HG03196 (cell line): ENCODE measurements around the gene HIVEP3.

Experiments used
- ATAC-seq: cut with Tn5 transposase; IDR thresholded peaks from one replicate; pipeline ENCODE4 v1.9.1; 2021; ENCODE audit not compliant: unreplicated experiment

The HIVEP3 gene

DNA sequence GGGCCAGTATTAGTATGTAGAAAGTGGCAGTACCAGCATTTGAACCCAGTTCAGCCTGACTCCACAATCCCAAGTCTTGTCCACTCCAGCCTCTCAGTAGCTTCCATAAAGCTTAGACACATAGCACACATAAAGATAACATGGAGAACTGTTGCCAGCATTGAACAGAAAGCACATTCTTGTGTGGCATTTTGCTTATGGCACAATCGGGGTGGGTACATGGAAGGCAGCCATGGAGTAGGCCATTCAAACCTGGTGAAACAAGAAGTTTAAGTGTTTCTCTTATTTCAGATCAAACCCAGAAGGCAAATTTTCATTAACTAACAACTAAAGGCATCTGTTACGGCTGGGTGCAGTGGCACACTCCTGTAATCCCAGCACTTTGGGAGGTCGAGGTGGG, 102.7 kb downstream of the HIVEP3 start:
- ATAC-seq, result no peak

DNA sequence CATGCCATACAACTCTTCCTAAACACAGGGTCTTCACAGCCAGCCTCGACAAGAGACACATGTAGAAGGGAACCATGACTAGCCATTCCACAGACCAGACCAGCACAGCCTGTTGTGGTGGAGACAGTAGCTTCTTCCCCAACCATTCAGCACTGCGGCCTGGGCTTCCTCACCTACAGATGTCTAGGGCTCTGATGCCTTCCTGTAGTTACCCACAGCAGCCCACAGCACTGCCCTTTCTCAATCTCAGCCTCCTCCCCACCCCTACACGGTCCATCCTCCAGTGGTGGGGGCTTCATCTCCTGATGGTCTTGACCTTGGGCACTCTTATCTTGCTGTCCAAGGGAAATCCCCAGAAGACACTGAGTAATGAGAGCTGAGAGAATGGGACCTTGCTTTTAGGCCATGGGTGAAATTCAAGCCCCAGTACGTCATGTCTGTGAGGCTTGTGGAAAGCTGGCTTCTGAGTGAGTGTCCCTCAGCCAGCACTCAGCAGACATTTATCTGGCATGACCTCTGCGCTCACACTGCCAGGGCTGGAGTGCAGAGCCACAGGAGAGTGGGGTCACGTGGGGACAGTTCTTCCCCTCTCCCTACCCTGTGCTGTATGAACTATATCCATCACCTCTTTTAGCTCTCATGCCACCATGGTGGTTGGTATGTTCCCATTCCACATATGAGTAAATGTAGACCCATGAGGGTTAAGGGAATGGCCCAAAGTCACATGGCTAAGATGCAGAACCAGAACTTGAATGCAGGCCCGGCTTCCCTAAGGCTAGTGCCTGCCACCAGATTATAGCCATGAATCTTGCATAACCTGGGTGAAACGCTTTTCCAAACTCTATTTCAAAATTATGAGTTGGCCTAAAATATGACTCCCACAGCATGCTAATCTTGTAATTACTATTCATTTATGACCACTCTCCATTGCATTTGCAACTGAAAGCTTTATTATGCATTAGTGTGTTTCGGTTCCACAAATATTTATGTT, 104.7 kb downstream of the HIVEP3 start:
- no peak for ATAC-seq

DNA sequence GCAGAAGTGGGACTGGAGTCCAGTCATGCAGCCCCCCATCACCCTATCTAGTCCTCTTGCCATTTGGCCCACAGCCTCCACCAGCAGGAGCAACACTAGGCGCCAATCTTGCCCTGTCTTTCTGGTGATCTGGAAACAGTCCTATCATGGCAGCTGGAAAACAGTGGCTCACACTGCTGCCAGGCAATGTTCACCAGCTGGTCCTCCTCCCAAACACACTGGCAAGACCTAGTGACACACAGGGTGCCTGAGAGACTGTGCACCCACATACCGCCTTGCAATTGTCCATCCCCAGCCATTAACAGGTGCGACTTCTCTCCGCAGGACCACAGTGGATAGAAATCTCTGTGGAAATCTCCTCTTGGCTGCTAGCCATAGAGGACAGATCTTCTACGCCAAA, 105.5 kb downstream of the HIVEP3 start:
- no peak for ATAC-seq

DNA sequence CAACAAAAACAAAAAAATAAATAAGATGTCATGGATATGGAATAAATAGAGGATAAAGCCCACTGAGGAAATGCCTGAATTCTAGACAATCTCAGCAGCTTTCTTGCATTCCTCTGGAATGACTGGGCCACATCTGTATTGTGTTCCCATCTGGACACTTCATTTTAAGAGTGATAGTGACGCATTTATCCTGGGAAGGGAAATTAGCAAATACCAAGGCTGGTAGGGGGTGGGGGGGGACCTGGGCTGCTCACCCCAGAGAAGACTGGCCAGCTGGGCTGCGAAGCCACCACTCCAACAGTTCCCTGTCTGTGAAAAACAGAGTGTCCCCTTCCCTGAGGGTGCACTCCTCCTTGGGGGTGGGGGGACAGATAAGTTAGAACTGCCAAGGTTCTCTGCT, 106.3 kb downstream of the HIVEP3 start:
- ATAC-seq, result no peak

DNA sequence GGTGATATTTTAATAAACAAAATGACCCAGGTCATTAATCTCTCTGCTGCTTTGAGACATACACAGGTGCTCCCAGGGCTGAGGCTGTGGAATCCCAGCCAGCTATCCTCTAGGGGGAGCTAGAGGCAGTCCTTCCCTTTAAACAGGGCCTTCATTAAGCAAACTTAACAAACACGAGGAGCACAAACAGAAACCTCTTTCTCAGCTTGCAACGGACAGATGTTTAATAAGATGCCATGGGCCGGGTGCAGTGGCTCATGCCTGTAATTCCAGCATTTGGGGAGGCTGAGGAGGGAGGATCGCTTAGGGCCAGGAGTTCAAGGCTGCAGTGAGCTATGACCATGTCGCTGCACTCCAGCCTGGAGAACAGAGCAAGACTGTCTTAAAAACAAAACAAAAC, 106.7 kb downstream of the HIVEP3 start:
- ATAC-seq, result no peak

DNA sequence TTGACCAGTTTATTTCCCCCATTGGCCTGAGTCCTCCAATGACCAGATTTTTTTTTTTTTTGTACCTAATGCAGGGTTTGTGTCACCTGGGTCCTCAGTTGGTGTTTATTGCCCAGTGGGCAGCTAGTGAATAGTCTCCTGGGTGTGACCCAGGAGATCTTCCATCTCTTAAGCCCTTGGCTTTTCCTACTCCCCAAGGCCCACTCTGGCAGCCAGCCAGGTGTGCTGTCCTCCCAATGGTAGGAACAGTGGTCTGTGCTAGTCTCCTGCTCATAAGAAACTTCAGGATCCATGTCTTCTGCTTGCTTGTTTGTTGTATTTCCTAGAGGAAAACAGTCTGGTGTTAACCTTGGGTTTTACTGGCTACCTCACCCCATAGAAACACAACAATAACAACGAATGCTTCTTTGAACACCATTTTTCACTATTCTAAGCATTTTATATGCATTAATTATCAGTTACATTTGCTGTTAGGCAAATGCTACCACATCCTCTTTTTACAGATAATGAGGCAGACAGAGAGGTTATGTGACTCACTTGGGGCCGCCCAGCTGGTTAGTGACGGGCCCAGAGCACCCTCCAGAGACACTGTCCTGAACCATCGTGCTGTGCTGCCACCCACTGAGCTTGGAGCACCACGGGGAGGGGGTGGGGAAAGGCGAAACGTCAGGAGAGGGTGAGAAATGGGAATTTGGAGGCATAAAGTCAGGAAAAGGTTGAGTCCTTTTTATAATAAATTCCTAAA, 107.5 kb downstream of the HIVEP3 start:
- ATAC-seq, result no peak

DNA sequence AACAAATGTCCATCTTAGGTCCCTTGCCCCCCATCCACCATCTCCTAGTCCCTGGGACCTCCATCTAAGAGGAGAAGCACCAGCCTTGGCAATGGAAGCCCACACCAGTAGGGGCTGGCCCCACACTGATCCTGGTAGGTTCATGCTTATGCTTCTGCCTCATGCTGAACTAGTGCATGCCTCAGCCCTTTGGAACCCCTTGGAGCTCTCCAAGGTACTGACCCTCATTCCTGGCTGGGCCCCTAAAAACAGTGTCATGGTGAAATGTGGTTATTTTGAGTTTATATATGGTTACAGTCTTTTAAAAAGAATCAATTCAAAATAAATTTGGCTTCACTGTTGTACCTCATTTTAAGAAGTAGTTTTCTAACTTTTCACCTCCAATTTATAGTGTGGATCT, 108.3 kb downstream of the HIVEP3 start:
- no peak for ATAC-seq

DNA sequence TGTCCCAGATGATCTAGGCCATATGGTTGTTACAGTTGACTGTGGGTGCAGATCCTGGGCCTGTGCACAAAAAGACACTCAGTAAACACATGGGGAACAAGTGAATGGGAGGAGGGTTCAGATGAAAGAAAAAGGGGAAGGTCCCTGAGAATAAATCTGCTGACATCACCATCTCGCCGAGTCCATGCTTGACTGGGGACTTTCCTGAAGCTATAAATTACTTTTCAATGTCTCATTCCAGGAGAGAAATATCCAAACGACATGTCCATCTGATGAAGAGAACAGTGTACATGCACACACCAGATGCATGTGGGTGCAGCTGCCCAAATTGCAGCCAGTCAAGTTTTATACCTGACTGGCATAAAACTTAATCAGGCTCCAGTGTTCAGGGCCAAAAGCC, 109.0 kb downstream of the HIVEP3 start:
- no peak for ATAC-seq

DNA sequence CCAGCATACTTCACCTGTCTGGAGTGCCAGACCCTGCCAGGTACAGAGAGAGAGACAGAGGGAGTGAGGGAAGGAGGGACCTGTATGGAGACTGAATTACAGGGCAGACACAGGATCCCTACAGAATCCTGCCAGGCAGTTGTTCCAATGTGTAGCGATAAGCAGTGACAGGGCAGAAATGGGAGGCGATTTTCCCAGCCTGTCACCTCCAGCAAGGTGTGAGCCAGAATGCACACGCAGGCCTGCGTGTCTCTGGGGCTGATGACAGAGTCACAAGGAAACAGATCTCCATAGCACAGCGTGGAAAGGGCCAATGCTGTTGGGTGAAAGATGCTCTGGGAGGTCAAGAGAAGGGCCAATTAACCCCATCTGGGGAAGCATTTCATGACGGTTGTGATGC, 111.3 kb downstream of the HIVEP3 start:
- ATAC-seq, result no peak

DNA sequence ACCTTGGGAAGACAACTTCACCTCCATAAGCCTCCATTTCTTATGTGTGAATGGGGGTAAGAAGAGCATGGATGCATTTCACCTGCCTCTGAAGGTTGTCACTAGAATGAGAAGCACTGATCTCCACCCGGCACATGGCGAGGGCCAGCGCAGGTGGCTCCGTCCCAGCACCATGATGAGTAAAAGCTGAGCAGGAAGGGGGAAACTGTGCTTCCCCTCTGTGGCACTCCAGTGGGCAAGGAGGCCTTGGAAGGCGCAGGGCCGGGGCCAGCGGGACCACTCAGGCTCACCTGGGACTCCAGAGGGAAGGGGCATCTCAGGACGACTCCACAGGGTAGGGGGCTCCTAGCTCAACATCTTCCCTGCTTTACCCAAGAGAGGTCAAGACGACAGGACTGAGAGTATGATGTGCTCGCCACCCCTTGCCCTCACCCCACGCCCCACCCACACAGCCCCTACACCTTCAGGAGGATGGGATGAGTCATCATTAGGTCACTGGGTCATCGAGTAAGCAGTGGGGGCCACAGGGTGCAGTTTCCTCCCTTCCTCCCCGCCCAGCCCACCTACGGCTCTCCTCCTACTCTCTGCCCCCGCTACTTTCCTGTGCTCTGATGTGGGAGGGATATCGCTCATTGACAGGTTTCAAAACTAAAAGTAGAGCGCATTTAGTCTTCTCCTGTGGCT, 112.1 kb downstream of the HIVEP3 start:
- no peak for ATAC-seq

DNA sequence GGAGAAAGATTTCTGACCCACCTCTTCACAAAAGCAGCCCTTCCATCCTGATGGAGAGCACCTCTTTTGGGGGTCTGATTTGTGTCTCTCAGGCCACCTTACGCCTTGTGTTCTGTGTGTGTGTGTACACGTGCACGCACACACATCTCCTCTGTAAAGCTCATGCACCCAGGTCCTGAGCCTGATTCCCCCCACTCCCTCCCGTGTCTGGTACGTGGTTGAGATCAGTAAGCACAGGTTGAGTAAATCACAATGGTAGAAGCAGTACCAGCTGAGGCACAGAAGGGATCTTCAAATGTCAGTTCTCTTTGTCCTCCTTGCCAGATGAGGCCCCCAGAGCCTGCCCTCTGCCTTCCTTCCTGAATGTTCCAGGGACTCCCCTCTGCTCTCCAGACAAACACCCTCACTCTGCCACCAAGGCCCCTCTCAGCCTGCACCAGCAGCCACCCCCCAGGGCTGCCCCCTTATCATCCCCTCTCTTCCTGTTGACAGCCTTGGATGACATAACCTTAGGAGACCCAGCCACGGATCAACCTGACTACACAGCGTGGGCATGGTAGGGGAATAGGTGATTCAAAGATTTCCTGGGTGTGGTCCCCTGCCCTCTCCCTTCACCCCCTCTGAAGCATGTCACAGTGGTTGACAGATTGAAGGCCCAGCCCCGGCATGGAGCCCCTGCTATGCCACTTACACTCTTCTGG, 112.8 kb downstream of the HIVEP3 start:
- no peak for ATAC-seq

DNA sequence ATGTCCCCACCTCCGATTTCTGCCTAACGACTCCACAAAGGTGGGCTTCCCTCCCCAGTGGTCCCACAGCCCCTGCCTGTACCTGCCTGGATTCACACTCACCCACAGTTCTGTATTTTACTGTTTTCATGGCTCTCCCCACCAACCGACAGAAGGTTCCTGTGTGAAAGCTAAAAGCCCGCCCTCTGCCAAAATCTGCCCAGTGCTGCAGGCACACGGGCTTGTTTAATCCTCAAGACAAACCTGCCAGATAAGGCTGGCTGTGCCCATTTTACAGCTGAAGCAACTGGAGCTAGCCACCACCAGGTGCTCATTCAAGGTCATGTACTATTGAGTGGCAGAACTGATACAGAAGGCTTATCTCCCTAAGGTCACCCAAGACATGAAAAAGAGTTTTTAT, 114.5 kb downstream of the HIVEP3 start:
- ATAC-seq, result no peak

DNA sequence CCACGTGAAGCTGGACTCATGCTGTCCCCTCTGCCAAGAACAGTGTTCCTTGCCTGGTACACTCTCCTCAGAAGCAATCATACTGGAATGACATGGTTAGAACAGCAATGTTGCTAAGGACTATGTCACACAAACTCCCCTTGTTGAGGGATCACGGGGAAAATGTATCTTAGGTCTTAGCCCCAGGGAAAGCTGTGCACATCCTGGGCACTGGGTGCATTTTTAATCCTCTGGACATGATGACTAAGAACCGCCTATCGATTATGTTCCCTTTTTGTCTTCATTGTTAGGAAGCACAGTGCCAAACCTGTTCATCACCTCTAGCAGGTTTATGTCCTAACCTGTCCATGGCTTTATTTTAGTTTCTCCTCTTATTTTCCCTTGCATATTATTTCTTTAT, 115.1 kb downstream of the HIVEP3 start:
- ATAC-seq, result no peak

DNA sequence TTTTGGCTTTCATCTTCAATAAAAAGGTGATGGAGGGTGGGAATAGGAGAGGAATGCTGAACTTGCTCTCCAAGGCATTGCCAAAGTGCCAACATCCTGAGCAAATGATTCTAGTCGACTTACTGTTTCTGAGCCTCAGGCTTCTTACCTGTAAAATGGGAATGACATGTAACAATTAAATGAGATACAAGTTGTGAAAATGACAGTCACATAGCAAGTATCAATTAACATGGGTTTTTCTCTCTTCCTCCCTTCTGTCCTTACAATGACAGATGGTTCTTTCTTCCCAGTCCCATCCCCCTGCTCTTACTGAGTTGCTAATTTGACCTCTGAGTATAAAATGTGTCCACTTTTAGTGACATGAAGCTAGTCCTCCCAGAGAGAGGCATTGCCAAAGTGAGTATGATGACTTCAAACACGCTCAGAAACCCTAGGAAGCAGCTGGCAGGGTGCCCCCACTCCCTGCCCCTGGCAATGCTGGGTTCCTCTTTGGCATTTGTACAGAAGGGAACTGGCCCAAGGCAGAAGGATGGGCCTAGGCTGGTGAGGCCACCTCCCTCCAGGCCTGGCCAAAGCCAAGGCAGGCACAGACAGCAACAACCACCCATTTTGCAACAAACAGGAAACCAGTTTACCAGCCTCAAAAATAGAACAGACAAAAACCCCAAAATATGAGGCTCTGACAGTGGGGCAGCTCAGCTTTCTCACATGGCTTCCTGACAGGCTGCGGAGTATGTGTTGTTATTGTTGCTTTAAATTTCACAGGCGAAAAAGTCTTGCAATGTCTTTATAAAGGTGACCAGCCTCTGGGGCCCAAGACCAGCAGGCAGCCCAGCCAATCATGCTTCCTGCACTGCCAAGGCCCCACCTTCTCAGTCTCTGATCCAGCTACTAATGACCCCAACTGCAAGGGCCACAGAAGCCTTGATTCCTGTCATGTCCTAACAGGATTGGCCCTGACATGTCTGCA, 115.9 kb downstream of the HIVEP3 start:
- ATAC-seq, result peak; percentile 43

DNA sequence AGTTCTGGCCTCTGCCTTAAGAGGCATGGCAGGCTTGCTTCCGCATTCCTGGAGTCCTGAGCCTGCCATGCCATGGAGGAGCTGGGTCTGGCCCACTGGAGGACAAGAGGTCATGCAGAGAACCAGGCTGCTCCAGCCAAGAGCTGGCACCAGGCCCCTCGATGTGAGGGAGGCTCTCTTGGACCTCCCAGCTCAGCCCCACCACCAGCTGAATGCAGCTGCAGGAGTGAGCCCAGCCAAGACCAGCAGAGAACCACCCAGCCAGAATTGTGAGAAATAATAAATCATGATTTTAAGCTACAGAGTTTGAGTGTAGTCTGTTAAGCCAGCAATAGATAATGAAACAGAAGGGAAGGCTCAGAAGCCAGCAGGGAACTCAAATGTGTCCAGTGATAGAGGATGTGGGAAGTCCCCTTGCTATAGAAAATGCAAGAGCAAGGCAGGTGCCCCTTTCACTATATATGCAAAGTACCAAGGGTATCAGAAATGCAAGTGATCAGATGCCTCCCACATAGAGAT, 118.4 kb downstream of the HIVEP3 start:
- ATAC-seq, result no peak

DNA sequence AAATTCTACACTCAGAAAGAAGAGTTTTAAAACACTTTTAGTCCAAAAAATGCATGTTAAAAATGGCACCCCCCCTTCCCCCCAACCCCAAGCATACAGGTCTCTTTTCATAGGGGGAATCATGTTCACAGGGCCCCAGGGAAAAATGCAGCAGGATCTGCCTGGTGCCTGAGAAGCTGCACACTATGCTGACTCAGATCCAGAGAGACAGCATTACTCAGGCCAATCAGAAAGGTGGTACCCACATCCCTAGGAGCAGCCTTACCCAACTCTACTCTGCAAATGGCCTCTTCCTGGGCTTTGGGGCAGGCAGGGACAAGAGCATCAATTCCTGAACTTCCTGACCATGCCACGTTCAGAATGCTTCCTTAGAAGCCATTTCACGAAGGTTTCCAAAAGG, 119.0 kb downstream of the HIVEP3 start:
- ATAC-seq, result no peak

DNA sequence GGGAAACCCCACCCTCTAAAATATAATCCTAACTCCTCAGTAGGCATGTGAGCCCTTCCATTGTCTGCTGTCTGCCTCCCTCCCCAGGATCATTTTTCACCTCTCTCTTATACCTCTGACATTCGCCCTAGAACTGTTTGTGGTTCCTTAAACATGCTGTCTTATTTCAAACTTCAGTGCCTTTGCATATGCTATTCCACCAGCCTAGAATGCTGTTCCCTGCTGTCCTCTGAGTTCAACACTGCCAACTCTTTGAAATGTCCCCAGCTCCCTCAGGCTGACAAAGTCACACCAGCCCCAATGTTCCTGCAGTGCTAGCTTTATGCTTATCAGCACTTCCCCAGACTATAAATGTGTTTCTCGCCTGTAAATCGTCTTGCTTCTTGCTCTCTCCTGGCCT, 119.5 kb downstream of the HIVEP3 start:
- no peak for ATAC-seq

DNA sequence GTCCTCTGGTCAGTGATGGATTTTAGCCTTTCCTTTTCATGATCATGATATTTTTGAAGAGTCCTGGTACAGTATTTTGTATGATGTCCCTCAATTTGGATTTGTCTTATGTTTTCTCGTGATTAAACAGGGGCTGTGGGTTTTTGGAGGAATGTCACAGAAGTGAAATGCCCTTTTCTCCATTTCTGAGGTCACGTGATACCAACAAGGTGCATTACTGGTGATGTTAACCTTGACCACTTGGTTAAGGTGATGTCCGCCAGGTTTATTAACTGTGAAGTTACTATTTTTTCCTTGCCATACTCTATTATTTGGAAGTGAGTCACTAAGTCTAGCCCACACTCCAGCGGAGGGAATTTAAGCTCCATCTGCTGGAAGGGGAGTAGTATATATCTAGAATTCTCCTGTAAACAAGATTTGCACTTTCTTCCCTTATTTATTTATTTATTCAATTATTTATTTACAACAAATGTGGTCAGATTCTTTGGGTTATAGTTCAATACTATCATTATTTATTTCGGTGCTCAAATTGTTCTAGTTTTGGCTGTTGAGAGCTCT, 123.4 kb downstream of the HIVEP3 start:
- ATAC-seq, result no peak

DNA sequence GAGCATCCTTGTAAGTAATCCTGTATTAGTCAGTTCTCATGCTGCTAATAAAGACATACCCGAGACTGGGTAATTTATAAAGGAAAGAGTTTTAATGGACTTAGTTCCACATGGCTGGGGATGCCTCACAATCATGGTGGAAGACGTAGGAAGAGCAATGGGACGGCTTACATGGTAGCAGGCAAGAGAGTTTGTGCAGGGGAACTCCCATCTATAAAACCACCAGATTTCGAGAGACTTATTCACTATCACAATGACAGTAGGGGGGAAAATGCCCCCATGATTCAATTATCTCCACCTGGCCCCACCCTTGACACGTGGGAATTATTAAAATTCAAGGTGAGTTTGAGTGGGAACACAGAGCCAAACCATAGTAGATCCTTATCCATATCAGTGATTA, 124.7 kb downstream of the HIVEP3 start:
- no peak for ATAC-seq

DNA sequence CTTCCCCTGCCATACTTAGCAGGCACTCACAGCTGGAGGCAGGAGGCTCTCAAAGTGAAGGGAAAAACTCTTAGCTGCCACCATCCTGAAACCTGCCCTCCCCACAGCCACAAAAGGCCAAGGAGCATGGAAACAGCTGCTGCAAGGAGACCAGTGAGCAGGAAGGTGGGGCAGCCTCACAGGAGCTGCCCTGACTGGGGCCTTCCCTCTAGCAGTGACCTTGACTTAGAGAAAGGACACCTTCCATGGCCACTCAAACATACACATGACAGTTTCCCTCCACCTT, 126.3 kb downstream of the HIVEP3 start:
- no peak for ATAC-seq
